OCI-LY7 (cell line): ENCODE measurements around the gene ROM1. TPM values are rescaled to one million over a fixed set of nuclear protein-coding genes. Genes with fewer than 3 reads are reported as not detected.
"Not testable (repeated sequence)": the region's sequence is repeated elsewhere in the genome, so short reads cannot be mapped to it uniquely, and the experiment has no call there.

Source experiments
- BruUV-seq: library from RNA; stranded (reverse); fragments of 400-500 nt; replicated peaks from 2 replicates; lab custom pipeline; 2021; lab: Mats Ljungman, UMichigan
- CTCF ChIA-PET: fragments of 300-600 bp; sonication (Branson Sonifier 250); formaldehyde crosslinking; loops from one replicate; lab custom pipeline; 2022; ENCODE audit warnings: antibody characterized with exemption; ENCODE audit not compliant: unreplicated experiment; lab: Charles Lee
- POLR2A ChIA-PET: fragments of 300-600 bp; sonication (Branson Sonifier 250); formaldehyde crosslinking; loops from one replicate; lab custom pipeline; 2022; ENCODE audit warnings: antibody characterized with exemption; lab: Charles Lee
- DNase-seq: peaks from one replicate; pipeline ENCODE4 v3.0.0-alpha.2; 2015; ENCODE audit warnings: low spot score
- H2AFZ ChIP-seq: fragments of 200-600 bp; sonication (generic), shearing (Covaris generic); 2 replicates; pipeline ENCODE4 v1.6.1; 2014; ENCODE audit warnings: mild to moderate bottlenecking, antibody characterized with exemption, low read length, moderate library complexity
- H3K27ac ChIP-seq: fragments of 200-600 bp; sonication (generic); 2 replicates; pipeline ENCODE4 v1.5.1; 2014; ENCODE audit warnings: mixed run types, low read depth, mild to moderate bottlenecking, moderate library complexity, low read length, inconsistent platforms; ENCODE audit not compliant: poor library complexity, severe bottlenecking
- H3K36me3 ChIP-seq: fragments of 200-600 bp; sonication (generic); 2 replicates; pipeline ENCODE4 v1.6.1; 2014; ENCODE audit warnings: mild to moderate bottlenecking, antibody characterized with exemption, low read length, moderate library complexity, mixed read lengths; ENCODE audit not compliant: insufficient read depth
- H3K4me1 ChIP-seq: fragments of 200-600 bp; sonication (generic); 2 replicates; pipeline ENCODE4 v1.5.1; 2014; ENCODE audit warnings: mild to moderate bottlenecking, low read length; ENCODE audit not compliant: insufficient read depth, poor library complexity, severe bottlenecking
- H3K4me2 ChIP-seq: fragments of 200-600 bp; sonication (generic); 2 replicates; pipeline ENCODE4 v1.6.1; 2014; ENCODE audit warnings: mild to moderate bottlenecking, low read length
- H3K4me3 ChIP-seq: fragments of 200-600 bp; sonication (generic); 2 replicates; pipeline ENCODE4 v1.5.1; 2014; ENCODE audit warnings: mild to moderate bottlenecking, low read depth, low read length; ENCODE audit not compliant: poor library complexity, severe bottlenecking
- H3K79me2 ChIP-seq: fragments of 200-600 bp; sonication (generic); 2 replicates; pipeline ENCODE4 v1.6.1; 2016; ENCODE audit warnings: low read depth, mild to moderate bottlenecking, low read length, moderate library complexity, mixed read lengths; ENCODE audit not compliant: insufficient read depth
- H3K9me2 ChIP-seq: fragments of 200-600 bp; sonication (generic); 2 replicates; pipeline ENCODE4 v1.6.1; 2016; ENCODE audit warnings: mild to moderate bottlenecking, low read length, mixed read lengths; ENCODE audit not compliant: insufficient read depth
- H3K9me3 ChIP-seq: fragments of 200-600 bp; sonication (generic); 2 replicates; pipeline ENCODE4 v1.6.1; 2014; ENCODE audit warnings: mild to moderate bottlenecking, mixed run types, low read length, mixed read lengths
- H4K20me1 ChIP-seq: fragments of 200-600 bp; sonication (generic); 2 replicates; pipeline ENCODE4 v1.6.1; 2014; ENCODE audit warnings: mild to moderate bottlenecking, antibody characterized with exemption, low read length, moderate library complexity, mixed read lengths; ENCODE audit not compliant: insufficient read depth
- CTCF ChIP-seq: fragments of 200-600 bp; sonication (generic); conservative IDR thresholded peaks from 2 replicates; pipeline ENCODE4 v1.5.1; 2014; ENCODE audit warnings: mild to moderate bottlenecking, antibody characterized with exemption, low read length, moderate library complexity, mixed read lengths
- EZH2phosphoT487 ChIP-seq: fragments of 200-600 bp; sonication (generic); IDR thresholded peaks from 2 replicates; pipeline ENCODE4 v1.6.1; 2018; ENCODE audit warnings: low read depth, borderline replicate concordance, mild to moderate bottlenecking, mixed run types, antibody characterized with exemption, low read length, moderate library complexity, mixed read lengths
- intact Hi-C: fragments of 100-400 bp; cut with micrococcal nuclease; formaldehyde crosslinking; loops from one replicate; pipeline ENCODE4 v1.10.0; 2022; ENCODE audit not compliant: unreplicated experiment
- total RNA-seq, 2 experiments: library from RNA; depleted of rRNA in 1 of 2; stranded (reverse); fragments of >200 nt in 1 of 2; shearing (Covaris generic) in 1 of 2; gene quantifications; 2 replicates each; pipeline ENCODE4 v1.2.3, GENCODE V29; 2014 to 2022

The ROM1 gene
- total RNA-seq, 2 experiments from 2014 or later, result 0.69 to 2.5 TPM

DNA sequence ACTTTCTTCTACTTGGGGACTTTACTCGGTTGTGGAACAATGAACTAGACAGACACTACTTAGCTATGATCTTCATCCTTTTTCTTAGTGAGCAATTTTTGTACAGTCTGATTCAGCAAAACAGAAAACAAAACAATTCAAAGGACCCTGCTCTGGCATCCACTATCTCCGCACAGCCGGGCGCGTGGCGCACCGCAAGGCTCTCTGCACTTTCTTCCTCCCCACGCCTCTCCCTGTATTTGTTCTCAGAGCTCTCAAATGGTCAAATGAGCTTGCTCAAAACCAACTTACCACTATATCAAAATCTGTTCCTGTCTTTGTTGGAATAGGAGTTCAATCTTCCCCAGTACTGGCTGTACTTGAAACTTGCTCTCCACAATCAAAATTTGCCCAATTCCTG is 46.8 kb upstream of the ROM1 start:
- no peaks in the 10 kb centered on the region for H3K9me2 ChIP-seq
- H3K4me3 ChIP-seq, result no peak overlapping the region
- no peak overlapping the region for H3K4me2 ChIP-seq
- H4K20me1 ChIP-seq, result peaks cover 25% of the 10 kb centered on the region; the same call in 1 of the 2 replicates
- no peak overlapping the region for H3K27ac ChIP-seq
- CTCF ChIA-PET, result no interaction called here
- no TSS peak for BruUV-seq
- POLR2A ChIA-PET, result interaction anchor here (1.4 to 3.0 kb wide), 2 partner anchors 9 to 25 kb away, joined by 3 to 11 read pairs; partner anchors contain the start of gene TUT1
- intact Hi-C loops, result no loop called here
- H2AFZ ChIP-seq, result no peak overlapping the region
- H3K9me3 ChIP-seq, result no peaks in the 10 kb centered on the region
- no peak for TF ChIP-seq EZH2phosphoT487
- TF ChIP-seq CTCF, result no peak
- peaks cover 98% of the 10 kb centered on the region for H3K36me3 ChIP-seq
- peaks cover 60% of the 10 kb centered on the region for H3K79me2 ChIP-seq
- DNase-seq, result no peak
- H3K4me1 ChIP-seq, result peaks cover 7% of the 10 kb centered on the region

DNA sequence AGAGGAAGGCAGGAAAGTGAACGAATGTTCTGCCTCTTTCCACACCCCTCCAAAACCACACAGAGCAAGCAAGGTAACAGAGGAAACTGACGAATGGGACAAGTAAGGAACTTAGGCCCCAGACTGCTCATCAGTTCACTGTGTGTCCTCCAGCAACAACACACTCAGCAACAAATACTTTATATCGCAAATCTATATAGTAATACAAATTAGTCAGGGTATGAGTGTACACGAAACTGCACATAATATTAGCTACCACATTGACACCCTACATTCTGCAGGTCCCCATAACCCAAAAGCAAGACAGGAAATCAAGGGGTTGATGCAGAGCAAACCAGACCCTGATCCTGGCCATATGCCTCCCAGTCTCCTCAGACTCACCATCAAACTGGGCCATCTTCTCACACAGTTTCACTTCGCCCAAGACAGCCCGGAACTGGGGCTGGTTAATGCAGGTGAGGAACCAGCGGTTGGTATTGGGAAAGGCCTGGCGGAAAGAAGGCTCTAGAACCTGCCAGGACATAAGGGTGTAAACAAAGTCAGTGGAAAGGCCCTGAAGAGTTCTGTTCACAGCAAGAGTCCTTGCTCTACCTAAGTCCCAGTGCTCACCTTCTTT is 45.9 kb upstream of the ROM1 start:
- H3K36me3 ChIP-seq, result peaks cover 98% of the 10 kb centered on the region
- H3K9me3 ChIP-seq, result no peaks in the 10 kb centered on the region
- CTCF ChIA-PET, result no interaction called here
- H2AFZ ChIP-seq, result no peak overlapping the region
- no peak overlapping the region for H3K4me2 ChIP-seq
- POLR2A ChIA-PET, result interaction anchor here (1.4 to 3.0 kb wide), 2 partner anchors 9 to 24 kb away, joined by 3 to 11 read pairs; partner anchors contain the start of gene TUT1
- peaks cover 15% of the 10 kb centered on the region for H3K4me1 ChIP-seq
- no TSS peak for BruUV-seq
- H4K20me1 ChIP-seq, result peaks cover 29% of the 10 kb centered on the region
- no peak overlapping the region for H3K27ac ChIP-seq
- TF ChIP-seq CTCF, result no peak
- TF ChIP-seq EZH2phosphoT487, result no peak
- intact Hi-C loops, result no loop called here
- no peak for DNase-seq
- H3K4me3 ChIP-seq, result no peak overlapping the region
- H3K9me2 ChIP-seq, result no peaks in the 10 kb centered on the region
- H3K79me2 ChIP-seq, result peaks cover 69% of the 10 kb centered on the region

DNA sequence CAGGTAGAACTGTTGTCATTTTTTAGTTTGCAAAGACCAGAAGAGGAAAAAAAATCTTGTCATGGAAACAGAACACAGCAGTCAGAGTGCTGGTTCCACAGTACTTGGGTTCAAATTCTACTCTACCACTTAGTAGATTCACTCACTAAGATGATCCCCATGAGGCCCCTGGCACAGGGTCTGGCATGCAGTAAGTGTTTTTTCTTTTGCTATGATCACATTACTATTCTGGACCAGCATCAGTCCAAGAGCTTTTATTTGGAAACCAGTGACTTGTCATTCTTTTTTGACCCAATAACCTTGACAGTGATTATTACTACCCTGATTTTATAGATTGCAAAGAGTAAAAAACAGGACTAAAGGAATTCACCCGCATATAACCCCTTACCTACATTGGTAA is 43.4 kb upstream of the ROM1 start:
- Histone ChIP-seq H2AFZ (no peak overlapping the region), H3K36me3 (peaks cover 90% of the 10 kb centered on the region), H4K20me1 (peaks cover 32% of the 10 kb centered on the region), H3K4me1 (peaks cover 25% of the 10 kb centered on the region), H3K4me3 (no peak overlapping the region), H3K4me2 (no peak overlapping the region; the same call in 1 of the 2 replicates), H3K9me3 (no peaks in the 10 kb centered on the region), H3K9me2 (no peaks in the 10 kb centered on the region), H3K27ac (no peak overlapping the region), H3K79me2 (peaks cover 83% of the 10 kb centered on the region)
- ChIA-PET POLR2A (interaction anchor here (0.6 to 1.5 kb wide), 4 partner anchors 12 to 137 kb away, joined by 3 to 5 read pairs (median 4); partner anchors contain the start of genes CSKMT and TUT1), CTCF (no interaction called here)
- TF ChIP-seq EZH2phosphoT487, result no peak
- no peak for TF ChIP-seq CTCF
- no peak for DNase-seq
- intact Hi-C loops, result loop anchor here (5.0 kb wide), 1 partner anchor 313 kb away; the partner anchor contains the start of gene SLC3A2
- BruUV-seq, result no TSS peak

DNA sequence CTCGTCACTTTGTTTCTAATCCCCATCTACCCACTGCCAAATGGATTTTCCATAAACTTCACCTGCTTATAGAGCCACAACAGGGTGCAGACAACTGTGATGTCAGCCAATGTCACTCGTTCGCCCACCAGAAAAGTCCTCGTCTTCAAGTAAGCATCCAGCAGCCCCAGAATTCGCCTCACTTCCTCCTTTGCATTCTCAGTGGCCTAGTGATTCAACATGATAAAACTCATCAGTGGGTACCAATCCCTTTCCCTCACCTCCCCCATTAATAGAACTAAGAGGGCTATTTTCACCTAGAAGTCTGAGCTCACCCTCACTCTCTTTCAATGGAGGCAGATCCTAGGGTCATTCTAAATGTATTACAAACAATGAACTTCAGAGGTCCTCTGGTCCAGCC is 42.2 kb upstream of the ROM1 start:
- CTCF ChIA-PET, H3K4me3 ChIP-seq, H3K9me2 ChIP-seq, H3K9me3 ChIP-seq, DNase-seq, H3K27ac ChIP-seq, BruUV-seq, H2AFZ ChIP-seq, POLR2A ChIA-PET: not testable (repeated sequence)
- Histone ChIP-seq H3K79me2 (peaks cover 76% of the 10 kb centered on the region), H4K20me1 (peaks cover 25% of the 10 kb centered on the region), H3K36me3 (peaks cover 90% of the 10 kb centered on the region), H3K4me1 (peaks cover 35% of the 10 kb centered on the region), H3K4me2 (0 out of 2 replicates have a peak overlapping the region, but pooled peaks have one; percentile 96)
- intact Hi-C loops, result loop anchor here (5.0 kb wide), 1 partner anchor 311 kb away; the partner anchor contains the start of gene SLC3A2
